ENCODE measurements around the gene LCA5.
"Not testable (repeated sequence)": the region's sequence is repeated elsewhere in the genome, so short reads cannot be mapped to it uniquely, and the experiment has no call there.

Gene LCA5

DNA sequence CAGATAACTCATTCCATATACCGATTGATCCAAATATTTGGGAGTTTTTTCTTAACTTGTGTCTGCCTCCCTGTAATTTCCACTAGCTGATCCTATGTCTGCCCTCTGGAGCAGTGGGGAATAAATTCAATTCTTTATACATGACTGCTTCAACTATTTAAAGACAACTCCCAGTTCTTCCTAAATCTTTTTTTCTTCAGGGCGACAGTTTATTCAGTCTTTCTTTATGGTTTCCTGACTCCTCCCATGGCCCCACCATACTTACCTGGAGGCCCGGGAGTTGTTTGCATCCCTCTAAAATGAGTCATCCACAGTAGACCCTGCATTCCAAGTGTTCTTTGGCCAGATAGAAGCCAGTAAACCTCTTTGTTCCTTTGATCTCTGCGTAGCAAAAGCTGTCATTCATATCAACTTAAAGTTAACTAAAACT is 73.6 kb downstream of the LCA5 start:
- DNase-seq = no peak

DNA sequence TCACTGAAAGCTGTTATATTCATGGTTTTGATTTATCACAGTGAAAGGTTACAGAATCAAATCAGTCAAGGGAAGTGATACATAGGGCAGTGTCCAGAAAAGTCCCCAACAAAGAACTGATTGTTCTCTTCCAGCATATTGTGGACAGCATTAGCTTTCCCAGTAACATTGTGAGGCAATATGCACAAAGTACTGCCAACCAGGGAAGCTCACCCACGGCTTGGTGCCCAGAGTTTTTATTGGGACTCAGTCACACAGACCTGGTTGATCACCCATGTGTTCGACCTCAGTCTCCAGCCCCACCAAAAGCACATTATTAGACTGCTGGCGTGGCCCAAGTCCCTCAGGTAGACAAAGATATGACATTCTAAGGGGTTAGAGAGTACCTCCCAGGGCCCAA is 76.0 kb downstream of the LCA5 start:
- no peak for DNase-seq

DNA sequence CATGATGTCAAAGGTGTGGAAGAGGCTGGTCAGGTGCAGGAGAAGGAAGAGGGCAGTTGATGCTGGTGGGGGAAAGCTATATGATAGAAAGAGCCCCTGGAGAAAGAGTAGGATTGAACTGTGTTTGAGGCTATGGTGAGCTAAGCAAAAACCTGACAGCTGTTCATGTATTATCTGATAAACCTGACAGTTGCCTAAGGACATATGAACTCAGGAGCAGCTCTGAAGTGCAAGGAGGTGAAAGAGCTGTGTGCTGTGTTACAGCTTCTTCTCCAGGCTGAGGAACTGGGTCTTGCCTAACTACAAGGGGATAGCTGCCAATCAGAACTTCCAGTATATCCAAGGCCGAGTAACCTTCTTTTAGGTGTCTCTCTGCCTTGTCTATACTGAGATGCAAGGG is 81.8 kb downstream of the LCA5 start:
- DNase-seq = no peak

DNA sequence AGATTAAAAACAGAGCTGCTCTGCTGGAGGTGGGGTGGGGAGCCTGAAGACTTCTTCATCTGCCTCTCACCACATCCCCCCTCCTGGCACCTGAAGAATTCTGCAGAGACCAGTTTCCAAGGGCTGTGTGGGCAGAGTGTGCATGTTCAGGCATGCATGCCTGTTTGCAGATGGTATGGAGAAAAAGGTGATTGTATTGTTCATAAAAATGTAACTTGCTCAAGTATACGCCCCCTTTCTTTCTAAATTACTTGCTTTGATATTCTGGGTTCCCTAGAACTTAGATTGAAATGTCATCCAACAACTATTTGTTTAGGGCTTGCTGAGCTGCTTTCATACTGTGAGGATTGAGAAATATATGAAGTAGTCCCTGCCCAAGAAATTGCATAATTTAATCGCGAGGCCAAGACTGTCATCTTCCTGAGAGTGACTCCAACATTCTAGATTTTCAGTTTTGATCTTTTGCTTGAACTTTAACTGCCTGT is 83.6 kb downstream of the LCA5 start:
- no peak for DNase-seq

DNA sequence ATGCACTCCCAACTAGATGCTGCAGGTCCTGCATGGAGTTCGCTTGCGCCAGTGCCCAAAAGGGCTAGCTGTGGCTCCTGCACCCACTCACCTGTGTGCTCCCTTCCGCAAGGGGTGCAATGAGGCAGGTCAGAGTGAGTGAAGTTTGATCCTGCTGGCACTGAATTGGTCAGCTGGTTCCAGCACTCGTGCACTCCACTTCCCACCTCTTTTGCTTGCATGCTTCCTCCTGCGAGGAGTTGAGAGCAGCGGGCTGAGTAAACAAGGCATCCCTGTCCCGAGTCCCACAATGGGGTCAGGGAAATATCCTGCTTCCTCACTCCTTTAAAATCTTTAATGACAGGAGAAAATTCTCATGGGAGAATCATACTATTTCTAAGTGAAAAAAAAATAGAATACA is 86.2 kb downstream of the LCA5 start:
- no peak for DNase-seq

DNA sequence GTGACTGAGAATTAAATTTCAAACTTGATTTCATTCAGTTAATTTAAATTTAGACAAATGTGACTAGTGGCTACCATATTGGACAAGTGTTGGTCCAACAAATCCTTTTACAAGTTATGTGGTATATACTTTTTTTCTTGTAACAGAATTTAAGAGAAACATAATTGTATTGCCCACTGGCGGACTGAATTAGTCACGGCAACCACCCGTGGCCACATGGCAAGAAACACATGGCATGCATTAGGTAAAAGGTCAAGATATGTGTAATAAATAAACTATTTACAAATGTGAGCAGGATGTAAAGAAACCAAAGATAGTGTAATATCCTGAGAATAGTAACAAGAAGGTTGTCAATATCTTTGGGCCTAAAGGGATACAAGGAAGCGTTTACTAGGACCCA is 91.2 kb downstream of the LCA5 start:
- no peak for DNase-seq

DNA sequence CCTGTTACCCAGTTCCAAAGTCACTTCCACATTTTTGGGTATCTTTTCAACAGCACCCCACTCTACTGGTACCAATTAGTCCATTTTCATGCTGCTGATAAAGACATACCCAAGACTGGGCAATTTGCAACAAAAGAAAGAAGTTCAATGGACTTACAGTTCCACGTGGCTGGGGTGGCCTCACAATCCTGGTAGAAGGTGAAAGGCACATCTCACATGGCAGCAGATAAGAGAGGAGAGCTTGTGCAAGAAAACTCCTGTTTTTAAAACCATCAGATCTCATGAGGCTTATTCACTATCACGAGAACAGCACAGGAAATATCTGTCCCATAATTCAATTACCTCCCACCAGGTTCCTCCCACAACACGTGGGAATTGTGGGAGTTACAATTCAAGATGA is 93.4 kb downstream of the LCA5 start:
- DNase-seq = not testable (repeated sequence)

DNA sequence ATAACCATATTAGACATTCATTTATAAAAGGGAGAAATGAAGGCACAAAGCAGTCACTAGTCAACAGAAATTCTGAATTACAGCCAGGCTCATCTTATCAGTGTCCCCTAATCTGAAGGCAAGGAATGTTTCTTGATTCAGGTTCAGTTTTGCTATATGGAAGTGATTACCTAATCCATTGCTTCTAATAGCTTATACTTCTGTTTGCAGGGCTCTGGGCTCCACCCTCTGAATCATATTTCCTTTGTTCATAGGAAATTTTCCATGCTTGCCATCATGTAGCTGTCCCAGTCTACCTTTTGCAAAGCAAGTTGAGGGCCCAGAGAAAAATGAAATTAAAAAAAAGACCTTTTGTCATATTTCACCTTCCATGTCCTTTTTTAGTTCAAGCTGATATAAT is 96.0 kb downstream of the LCA5 start:
- no peak for DNase-seq

DNA sequence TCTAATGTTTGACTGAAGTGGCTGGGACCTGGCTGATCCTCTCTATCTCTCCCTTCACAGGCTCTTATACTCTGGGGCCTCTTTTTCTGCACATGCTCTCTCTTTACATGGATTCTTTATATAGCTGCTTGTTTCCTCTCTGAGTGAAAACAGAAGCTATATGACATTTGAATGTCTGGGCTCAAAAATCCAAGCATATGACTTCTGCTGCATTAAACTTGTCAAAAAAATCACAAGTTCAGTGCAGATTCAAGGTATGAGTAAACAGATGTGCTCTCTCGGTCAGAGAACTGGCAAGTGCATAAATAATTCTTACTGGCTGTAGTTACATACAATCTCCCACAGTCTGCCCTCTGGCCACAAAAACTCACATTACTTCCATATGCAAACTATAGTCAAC is 96.6 kb downstream of the LCA5 start:
- no peak for DNase-seq

DNA sequence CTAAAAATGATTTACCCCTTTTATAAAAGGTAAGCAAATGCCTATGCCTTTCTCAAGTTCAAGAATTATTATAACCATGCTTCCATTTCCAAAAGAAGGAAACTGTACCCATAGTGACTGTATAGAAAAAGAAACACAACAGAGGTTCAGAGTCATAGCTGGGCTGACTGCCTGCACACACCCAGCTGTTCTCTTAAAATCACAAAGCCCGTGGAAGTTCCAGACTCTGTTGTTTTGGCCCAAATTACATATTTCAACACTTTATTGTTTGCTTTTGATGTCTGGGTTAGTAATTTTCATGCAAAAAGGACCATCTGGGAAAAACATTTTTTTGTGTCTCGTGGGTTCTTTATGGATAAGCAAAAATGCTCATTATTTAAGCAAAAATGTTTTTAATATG is 99.2 kb downstream of the LCA5 start:
- DNase-seq = no peak

DNA sequence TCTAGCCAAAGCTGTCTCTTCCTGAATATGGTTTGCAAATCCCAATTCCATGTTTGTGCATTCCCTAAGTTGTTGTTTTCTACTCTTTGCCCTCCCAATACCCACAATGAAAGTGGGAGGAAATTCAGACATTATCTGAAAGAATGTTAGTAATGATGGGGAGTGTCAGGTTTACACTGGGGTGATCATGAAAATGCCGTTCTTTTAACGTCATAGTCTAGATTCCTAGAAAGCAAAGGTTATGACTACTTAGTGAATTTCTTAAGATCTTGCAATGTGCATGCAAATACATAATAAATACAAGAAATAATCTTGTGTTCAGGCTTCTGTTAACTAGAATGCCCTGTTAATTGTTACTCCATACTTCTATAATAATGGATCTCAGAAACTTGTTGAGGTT is 101.0 kb downstream of the LCA5 start:
- no peak for DNase-seq

DNA sequence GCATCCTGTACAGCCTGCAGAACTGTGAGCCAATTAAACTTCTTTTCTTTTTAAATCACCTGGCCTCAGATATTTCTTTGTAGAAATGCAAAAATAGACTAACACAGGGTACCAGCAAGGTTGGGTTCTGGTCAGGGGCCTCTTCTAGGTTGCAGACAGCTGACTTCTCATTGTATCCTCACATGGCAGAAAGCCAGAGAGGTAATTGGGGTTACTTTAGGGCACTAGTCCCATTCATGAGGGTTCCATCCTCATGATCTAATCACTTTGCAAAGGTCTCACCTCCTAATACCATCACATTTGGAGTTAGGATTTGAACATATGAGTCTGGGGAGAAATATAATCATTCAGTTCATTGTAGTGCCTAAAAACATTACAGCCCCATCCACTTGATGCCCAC is 101.5 kb downstream of the LCA5 start:
- DNase-seq = no peak
